HG03060 (cell line): Measurements from ENCODE around the gene PCNT.

Source experiments
- ATAC-seq: cut with Tn5 transposase; IDR thresholded peaks from one replicate; pipeline ENCODE4 v1.9.1; 2021; ENCODE audit warnings: low read depth, moderate number of reproducible peaks; ENCODE audit not compliant: unreplicated experiment

Gene PCNT

GRCh38 chr21:46323710-46324389 is at the start of gene PCNT, which contains the start of gene C21orf58:
PCNT (plus strand) TSS chr21:46324156; CDS start chr21:46324229, 73 bp downstream.
C21orf58 (minus strand) TSS chr21:46323870; CDS start chr21:46322738, 1,132 bp downstream.
- ATAC-seq, result peak; percentile 64

- ATAC-seq, result no peak
Observed at GRCh38 chr21:46274797-46275390, 49.1 kb upstream of the PCNT start.

- no peak for ATAC-seq
Observed at GRCh38 chr21:46284077-46284644, 39.8 kb upstream of the PCNT start.

- no peak for ATAC-seq
Observed at GRCh38 chr21:46284733-46285132, 39.2 kb upstream of the PCNT start.

- no peak for ATAC-seq
Observed at GRCh38 chr21:46285206-46285661, 38.7 kb upstream of the PCNT start, which contains the start of gene MCM3AP. MCM3AP (minus strand) TSS chr21:46285611; CDS start chr21:46285286, 325 bp downstream.

GRCh38 chr21:46285761-46286647 is 38.0 kb upstream of the PCNT start, which contains the start of gene YBEY:
YBEY (plus strand) TSS chr21:46286342; CDS start chr21:46286914, 572 bp downstream.
- peak; percentile 53 for ATAC-seq

- ATAC-seq, result no peak
Observed at GRCh38 chr21:46286648-46287002, 37.3 kb upstream of the PCNT start.

GRCh38 chr21:46287541-46287940 is 36.4 kb upstream of the PCNT start:
- ATAC-seq, result no peak

- ATAC-seq, result no peak
Observed at GRCh38 chr21:46289655-46290179, 34.2 kb upstream of the PCNT start.

- ATAC-seq, result no peak
Observed at GRCh38 chr21:46291561-46291960, 32.4 kb upstream of the PCNT start.

GRCh38 chr21:46294647-46295176 is 29.2 kb upstream of the PCNT start:
- ATAC-seq, result no peak

- ATAC-seq, result no peak
Observed at GRCh38 chr21:46295177-46295770, 28.7 kb upstream of the PCNT start.

- ATAC-seq, result no peak
Observed at GRCh38 chr21:46295996-46296752, 27.8 kb upstream of the PCNT start.

- ATAC-seq, result no peak
Observed at GRCh38 chr21:46297338-46298271, 26.4 kb upstream of the PCNT start.

- ATAC-seq, result no peak
Observed at GRCh38 chr21:46299167-46299566, 24.8 kb upstream of the PCNT start.

- ATAC-seq, result no peak
Observed at GRCh38 chr21:46301759-46302158, 22.2 kb upstream of the PCNT start.

GRCh38 chr21:46304437-46304836 is 19.5 kb upstream of the PCNT start:
- no peak for ATAC-seq

GRCh38 chr21:46304955-46305354 is 19.0 kb upstream of the PCNT start:
- no peak for ATAC-seq
